MCF 10A (cell line): ENCODE measurements around the gene KDM5A. TPM values are rescaled to one million over a fixed set of nuclear protein-coding genes. Genes with fewer than 3 reads are reported as not detected.
A peak's percentile ranks its signal among the peaks of the same experiment; 100 is the strongest.

ENCODE experiments used
- BruUV-seq: library from RNA; stranded (reverse); fragments of 400-500 nt; replicated peaks from 2 replicates; lab custom pipeline; 2021; lab: Mats Ljungman, UMichigan
- CTCF ChIA-PET: fragments of 300-600 bp; sonication (Branson Sonifier 250); formaldehyde crosslinking; extraction: SDS; loops from one replicate; lab custom pipeline; 2021; ENCODE audit warnings: antibody characterized with exemption, inconsistent platforms; lab: Yijun Ruan, JAX
- POLR2A ChIA-PET: fragments of 300-600, 350-650 bp; sonication (Branson Sonifier 250); formaldehyde crosslinking; extraction: SDS; loops from one replicate; lab custom pipeline; 2020; ENCODE audit warnings: antibody characterized with exemption, inconsistent platforms; lab: Yijun Ruan, JAX
- DNase-seq: peaks from one replicate; pipeline ENCODE4 v3.0.0-alpha.2; 2018; ENCODE audit not compliant: unreplicated experiment
- H3K27ac Mint-ChIP-seq: one replicate; pipeline ENCODE4 v1.8.0; 2022; ENCODE audit warnings: mild to moderate bottlenecking, low read depth, mixed read lengths; ENCODE audit not compliant: unreplicated experiment
- H3K27me3 Mint-ChIP-seq: one replicate; pipeline ENCODE4 v1.8.0; 2022; ENCODE audit warnings: mixed read lengths; ENCODE audit not compliant: insufficient read depth, unreplicated experiment
- H3K36me3 Mint-ChIP-seq: one replicate; pipeline ENCODE4 v1.8.0; 2022; ENCODE audit warnings: mild to moderate bottlenecking, moderate library complexity, mixed read lengths; ENCODE audit not compliant: insufficient read depth, unreplicated experiment
- H3K4me1 Mint-ChIP-seq: one replicate; pipeline ENCODE4 v1.8.0; 2022; ENCODE audit warnings: mixed read lengths; ENCODE audit not compliant: insufficient read depth, unreplicated experiment
- H3K4me3 Mint-ChIP-seq: one replicate; pipeline ENCODE4 v1.8.0; 2022; ENCODE audit warnings: mild to moderate bottlenecking, moderate library complexity, mixed read lengths; ENCODE audit not compliant: unreplicated experiment
- H3K9me3 Mint-ChIP-seq: one replicate; pipeline ENCODE4 v1.8.0; 2022; ENCODE audit warnings: mixed read lengths; ENCODE audit not compliant: unreplicated experiment
- intact Hi-C: fragments of 100-400 bp; cut with micrococcal nuclease; formaldehyde crosslinking; loops from 2 replicates; pipeline ENCODE4 v1.14.1; 2022
- total RNA-seq: library from RNA; stranded (reverse); gene quantifications from 2 replicates; pipeline ENCODE4 v1.2.3, GENCODE V29; 2022
- TF ChIP-seq, protein P1 (sequence below): fragments of 200-600 bp; IDR thresholded peaks from one replicate; pipeline ENCODE4 v1.8.0; 2022; ENCODE audit warnings: antibody characterized with exemption, mild to moderate bottlenecking; ENCODE audit not compliant: unreplicated experiment

KDM5A gene
- total RNA-seq, 1 experiment from 2014 or later = 58.0 TPM

DNA sequence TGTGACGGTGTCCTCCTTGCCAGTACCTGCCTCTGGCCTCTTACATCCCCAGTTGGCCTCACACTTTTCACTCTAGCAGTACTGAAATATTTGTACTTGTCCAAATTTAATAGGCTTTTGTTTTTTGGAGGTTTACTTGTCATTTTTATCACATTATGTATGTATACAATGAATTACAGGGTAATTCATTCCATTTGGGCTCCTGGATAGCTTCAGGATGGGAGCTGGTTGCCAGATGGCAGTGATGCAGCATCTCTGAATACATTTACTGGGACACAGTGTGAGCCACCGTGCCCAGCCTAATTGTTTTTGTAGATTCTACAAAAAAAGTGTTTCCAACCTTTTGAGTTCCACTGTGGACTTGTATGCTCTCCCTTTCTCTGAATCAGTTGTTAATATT is 25.7 kb upstream of the KDM5A start:
- intact Hi-C loops = no loop called here
- Mint-ChIP-seq H3K4me1 (no peaks in the 10 kb centered on the region), H3K9me3 (no peaks in the 10 kb centered on the region), H3K4me3 (no peak overlapping the region), H3K36me3 (peaks cover 42% of the 10 kb centered on the region), H3K27ac (peak overlapping the region; percentile 1), H3K27me3 (no peaks in the 10 kb centered on the region)
- ChIA-PET POLR2A (interaction anchor here (1.2 kb wide), 1 partner anchor 25 kb away, joined by 3 read pairs; no protein-coding TSS in a partner anchor), CTCF (no interaction called here)
- TF ChIP-seq, protein P1, sequence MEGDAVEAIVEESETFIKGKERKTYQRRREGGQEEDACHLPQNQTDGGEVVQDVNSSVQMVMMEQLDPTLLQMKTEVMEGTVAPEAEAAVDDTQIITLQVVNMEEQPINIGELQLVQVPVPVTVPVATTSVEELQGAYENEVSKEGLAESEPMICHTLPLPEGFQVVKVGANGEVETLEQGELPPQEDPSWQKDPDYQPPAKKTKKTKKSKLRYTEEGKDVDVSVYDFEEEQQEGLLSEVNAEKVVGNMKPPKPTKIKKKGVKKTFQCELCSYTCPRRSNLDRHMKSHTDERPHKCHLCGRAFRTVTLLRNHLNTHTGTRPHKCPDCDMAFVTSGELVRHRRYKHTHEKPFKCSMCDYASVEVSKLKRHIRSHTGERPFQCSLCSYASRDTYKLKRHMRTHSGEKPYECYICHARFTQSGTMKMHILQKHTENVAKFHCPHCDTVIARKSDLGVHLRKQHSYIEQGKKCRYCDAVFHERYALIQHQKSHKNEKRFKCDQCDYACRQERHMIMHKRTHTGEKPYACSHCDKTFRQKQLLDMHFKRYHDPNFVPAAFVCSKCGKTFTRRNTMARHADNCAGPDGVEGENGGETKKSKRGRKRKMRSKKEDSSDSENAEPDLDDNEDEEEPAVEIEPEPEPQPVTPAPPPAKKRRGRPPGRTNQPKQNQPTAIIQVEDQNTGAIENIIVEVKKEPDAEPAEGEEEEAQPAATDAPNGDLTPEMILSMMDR = no peak
- DNase-seq = no peak
- BruUV-seq = no TSS peak

- Mint-ChIP-seq H3K27me3 (no peaks in the 10 kb centered on the region), H3K27ac (no peak overlapping the region), H3K4me1 (peaks cover 16% of the 10 kb centered on the region), H3K9me3 (no peaks in the 10 kb centered on the region), H3K36me3 (no peaks in the 10 kb centered on the region), H3K4me3 (no peak overlapping the region)
- TF ChIP-seq, protein P1 = no peak
- intact Hi-C loops = no loop called here
- no TSS peak for BruUV-seq
- ChIA-PET CTCF (interaction anchor here (0.6 to 1.2 kb wide), 11 partner anchors 12 to 869 kb away, joined by 3 to 5 read pairs (median 3); no protein-coding TSS in a partner anchor), POLR2A (interaction anchor here (0.5 to 4.9 kb wide), 4 partner anchors 12 to 396 kb away, joined by 3 to 142 read pairs (median 4); partner anchors contain the start of gene KDM5A)
- DNase-seq = peak; percentile 53
Observed at GRCh38 chr12:402029-402389, 12.9 kb upstream of the KDM5A start.

DNA sequence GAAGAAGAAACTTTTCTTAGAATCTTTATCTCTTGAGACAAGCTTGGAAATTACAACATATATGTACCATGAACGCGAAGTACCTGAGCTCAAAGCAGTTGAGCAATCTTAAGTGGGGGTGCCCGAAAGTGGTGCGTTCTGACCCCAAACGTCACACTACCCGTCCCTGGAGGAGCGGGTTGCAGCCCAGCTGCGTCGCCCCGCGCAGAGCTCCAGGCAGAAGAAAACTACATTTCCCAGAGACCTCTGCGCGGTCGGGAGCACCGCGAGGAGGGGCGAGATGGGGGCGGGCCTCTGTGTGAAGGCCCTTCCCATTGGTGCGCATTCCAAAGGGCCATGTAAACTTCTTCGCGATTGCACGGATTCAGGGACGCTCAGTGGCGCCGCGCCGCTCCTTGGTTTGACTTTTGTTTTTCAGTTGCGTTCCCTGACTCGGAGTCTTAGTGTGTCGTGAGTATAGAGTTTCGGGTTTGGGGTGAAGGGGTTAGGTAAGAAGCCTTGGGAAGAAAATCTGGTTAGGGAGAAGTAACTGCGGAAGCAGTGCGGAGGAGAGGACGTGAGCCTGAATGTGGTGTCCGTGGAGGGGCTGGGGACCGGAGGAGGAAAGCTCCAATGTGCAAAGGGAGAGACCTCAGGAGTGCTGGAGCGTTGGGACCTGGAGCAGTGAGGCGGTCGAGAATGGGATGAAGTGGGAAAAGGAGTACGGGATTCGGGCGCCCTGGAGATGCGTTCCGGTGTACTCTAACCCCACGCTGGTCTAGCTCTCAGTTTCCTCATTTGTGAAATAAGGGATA is 12.3 kb upstream of the KDM5A start, which contains the start of gene CCDC77:
TSS of gene CCDC77 (plus strand) at position 410 of the 794 bp plus-strand sequence. CDS start 7,740 bp downstream, outside the sequence.
- no peak within 1 kb of the TSS for H3K27ac Mint-ChIP-seq
- no peak within 1 kb of the TSS for H3K4me3 Mint-ChIP-seq
- no peaks in the 10 kb centered on the region for H3K9me3 Mint-ChIP-seq
- TSS peak; percentile 60 for BruUV-seq
- ChIA-PET CTCF (interaction anchor here (0.5 to 1.2 kb wide), 14 partner anchors 11 to 870 kb away, joined by 3 to 7 read pairs (median 3); no protein-coding TSS in a partner anchor), POLR2A (interaction anchor here (0.5 to 4.9 kb wide), 10 partner anchors 11 to 397 kb away, joined by 3 to 142 read pairs (median 3); partner anchors contain the start of gene KDM5A)
- no peaks in the 10 kb centered on the region for H3K36me3 Mint-ChIP-seq
- H3K27me3 Mint-ChIP-seq = no peaks in the 10 kb centered on the region
- intact Hi-C loops = no loop called here
- peaks cover 11% of the 10 kb centered on the region for H3K4me1 Mint-ChIP-seq
- TF ChIP-seq, protein P1 = peak; percentile 6
- DNase-seq = peak; percentile 95

DNA sequence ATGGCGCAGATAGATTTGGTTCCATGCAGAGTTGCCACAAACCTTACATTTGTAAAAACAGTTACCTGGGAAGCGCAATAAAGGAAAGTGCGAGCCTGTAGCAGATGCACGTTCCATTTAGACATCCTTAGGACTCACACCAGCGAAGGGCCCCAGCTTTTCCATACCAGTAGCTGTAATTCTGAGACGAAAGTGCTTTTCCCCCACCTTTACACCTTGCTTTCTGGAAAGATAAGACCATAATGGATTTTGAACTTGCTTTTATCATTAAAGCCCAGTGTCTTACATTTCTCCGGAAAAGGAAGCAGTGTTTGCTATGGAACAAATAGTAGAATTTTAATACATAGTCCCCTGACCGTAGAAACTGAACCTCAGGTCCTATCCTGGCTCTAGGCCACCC is 11.7 kb upstream of the KDM5A start:
- Mint-ChIP-seq H3K36me3 (no peaks in the 10 kb centered on the region), H3K27ac (no peak overlapping the region), H3K4me3 (no peak overlapping the region), H3K9me3 (no peaks in the 10 kb centered on the region), H3K4me1 (peaks cover 6% of the 10 kb centered on the region), H3K27me3 (no peaks in the 10 kb centered on the region)
- TF ChIP-seq, protein P1 = no peak
- DNase-seq = no peak
- ChIA-PET POLR2A (interaction anchor here (0.6 to 4.9 kb wide), 8 partner anchors 11 to 1307 kb away, joined by 3 to 142 read pairs (median 3); partner anchors contain the start of gene KDM5A), CTCF (interaction anchor here (0.5 to 1.2 kb wide), 4 partner anchors 11 to 770 kb away, joined by 3 to 7 read pairs (median 4); no protein-coding TSS in a partner anchor)
- intact Hi-C loops = no loop called here
- BruUV-seq = no TSS peak
